GM21576 (cell line): Measurements from ENCODE around the gene AEBP1.

Experiments used
- ATAC-seq: cut with Tn5 transposase; IDR thresholded peaks from one replicate; pipeline ENCODE4 v1.9.1; 2021; ENCODE audit warnings: mild to moderate bottlenecking, moderate library complexity; ENCODE audit not compliant: unreplicated experiment

Gene AEBP1

DNA sequence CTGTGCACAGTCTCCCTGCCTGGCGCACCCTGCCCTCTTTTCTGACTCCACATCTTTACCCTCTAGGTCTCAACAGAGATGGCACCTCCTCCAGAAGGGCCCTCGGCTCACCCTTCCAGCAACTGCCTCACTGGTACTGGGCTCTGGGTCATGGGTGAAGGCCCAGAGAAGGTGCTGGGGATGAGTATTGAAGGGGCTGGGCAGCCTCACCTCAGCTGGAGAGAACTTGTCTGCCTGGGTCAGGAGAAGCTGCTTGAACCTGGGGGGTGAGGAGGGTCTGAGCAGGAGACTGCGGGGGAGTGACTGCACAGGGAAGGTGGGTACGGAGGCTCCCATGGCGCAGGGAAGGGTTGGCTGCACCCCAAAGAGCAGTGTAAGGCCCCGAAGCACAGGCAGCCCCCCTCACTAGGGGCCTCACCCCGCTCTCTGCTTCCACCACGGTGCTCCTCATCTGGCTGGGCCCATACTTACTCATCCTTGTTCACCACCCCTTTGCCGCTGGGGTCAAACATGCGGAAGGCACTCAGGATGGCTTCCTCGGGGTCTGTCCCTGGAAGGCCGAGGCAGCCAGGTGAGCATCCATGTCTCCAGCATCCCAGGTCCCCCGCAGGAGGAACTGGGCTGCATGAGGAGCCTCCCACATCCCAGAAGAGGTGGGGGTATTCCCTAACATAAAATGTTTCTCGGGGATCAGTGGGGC lies 35.3 kb downstream of the AEBP1 start:
- no peak for ATAC-seq

GRCh38 chr7:44140341-44140740 lies 36.2 kb downstream of the AEBP1 start:
- ATAC-seq, result no peak

GRCh38 chr7:44141221-44141850 lies 37.2 kb downstream of the AEBP1 start, which contains the start of gene MYL7:
TSS of gene MYL7 (minus strand) at chr7:44141332. CDS start at chr7:44141305, 27 bp downstream.
- no peak for ATAC-seq

DNA sequence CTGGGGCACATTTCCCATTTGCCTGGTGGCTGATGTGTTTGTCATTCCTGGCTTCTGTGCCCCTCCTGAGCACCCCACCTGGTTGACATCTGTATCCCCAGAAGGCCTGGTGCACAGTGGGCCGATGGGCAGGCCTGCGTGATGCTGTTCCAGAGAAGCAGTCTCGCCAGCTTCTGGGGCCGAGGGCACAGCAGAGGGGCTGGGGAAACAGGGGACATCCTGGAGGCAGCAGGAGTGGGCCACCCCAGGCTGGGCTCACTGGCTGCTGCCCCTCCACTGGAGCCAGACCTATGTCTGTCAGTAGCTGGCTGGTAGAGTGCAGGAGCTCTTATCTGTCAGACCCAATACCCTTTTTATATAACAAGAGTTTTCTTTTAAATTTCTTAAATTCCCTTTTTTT lies 37.9 kb downstream of the AEBP1 start:
- ATAC-seq, result no peak

GRCh38 chr7:44143646-44144250 lies 39.6 kb downstream of the AEBP1 start:
- ATAC-seq, result no peak

- no peak for ATAC-seq
Measured at GRCh38 chr7:44144426-44144967, 40.4 kb downstream of the AEBP1 start.

GRCh38 chr7:44144968-44145478 lies 40.9 kb downstream of the AEBP1 start:
- ATAC-seq, result no peak

DNA sequence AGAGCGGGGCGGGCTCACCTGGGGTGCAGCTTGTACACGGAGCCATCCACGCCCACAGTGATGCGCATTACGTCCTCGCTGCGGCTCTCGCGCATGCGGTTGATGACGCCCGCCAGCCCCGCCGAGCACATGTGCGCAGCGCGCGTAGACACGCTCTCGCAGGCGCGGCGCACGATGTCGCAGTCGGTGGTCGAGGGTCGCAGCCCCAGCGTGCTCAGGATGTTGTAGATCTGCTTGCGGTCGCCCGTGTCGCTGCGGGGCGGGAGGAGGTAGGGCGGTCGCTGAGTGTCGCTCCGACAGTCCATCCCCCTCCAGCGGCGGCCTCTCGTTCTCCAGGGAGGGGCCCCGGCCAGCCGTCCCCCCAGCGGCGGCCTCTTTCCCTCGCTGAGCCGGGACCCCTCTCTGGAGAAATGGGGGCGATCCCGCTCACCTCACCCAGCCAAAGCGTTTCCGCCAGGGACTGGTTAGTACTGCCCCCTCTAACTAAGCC lies 41.4 kb downstream of the AEBP1 start:
- ATAC-seq, result no peak

DNA sequence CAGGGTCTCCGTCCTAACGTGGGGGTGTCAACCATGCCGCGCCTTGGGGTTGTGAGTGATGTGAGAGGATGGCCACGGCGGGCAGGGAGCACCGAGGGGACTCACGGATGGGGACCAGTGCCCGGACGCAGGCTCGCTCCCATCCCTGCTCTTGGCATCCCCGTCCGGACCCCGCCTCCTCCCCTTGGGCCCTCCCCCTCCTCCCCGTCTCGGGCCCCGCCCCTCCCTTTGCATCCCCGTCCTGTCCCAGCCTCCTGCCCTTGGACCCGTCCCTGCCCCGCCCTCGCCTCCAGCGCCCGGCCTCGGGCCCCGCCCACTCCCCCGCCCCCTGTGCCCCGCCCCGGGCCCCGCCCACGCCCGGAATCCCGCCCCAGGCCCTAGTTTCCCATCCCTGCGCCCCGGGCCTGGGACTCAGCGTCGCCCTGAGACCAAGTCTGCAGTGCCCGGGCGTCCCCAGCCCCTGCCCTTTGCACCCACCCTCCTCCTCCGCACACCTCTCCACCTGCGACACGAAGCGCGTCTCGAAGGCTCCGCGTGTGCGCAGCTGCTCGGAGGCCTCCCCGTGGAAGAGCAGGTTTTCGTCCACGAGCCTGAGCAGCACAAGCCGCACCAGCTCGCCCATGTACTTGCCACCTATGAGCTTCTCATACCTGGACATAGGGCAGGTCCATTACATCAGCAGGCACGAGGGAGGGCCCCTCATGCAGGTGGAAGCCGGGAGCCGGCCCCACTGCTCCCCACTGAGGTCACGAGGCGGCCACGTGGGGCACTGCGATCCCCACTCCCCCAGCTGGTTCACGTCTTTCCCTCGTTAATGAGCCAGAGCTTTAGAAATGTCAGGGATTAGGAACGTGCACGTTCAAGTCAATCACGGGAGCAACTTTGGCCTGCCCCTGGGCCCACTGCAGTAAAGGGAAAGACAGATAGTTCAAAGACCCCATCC lies 42.1 kb downstream of the AEBP1 start:
- no peak for ATAC-seq

- no peak for ATAC-seq
Measured at GRCh38 chr7:44147026-44147991, 43.2 kb downstream of the AEBP1 start.

DNA sequence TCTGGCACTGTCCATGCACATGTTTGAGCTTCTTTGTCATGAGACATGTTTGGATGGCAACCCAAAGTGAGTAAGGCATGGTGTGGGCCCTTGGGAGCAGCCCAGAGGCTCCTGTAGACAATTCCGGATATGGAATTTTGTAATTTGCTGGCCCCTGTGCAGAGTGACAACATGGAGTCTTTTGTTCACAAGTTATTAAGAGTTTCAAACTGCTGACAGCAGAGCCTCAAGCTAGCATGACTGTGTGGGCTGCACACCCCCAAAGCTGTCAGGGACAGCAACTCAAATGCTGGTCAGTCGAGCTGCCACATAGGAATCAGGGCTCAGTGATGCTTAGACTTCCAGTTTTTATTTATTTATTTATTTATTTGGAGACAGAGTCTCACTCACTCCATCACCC lies 44.0 kb downstream of the AEBP1 start:
- ATAC-seq, result no peak

DNA sequence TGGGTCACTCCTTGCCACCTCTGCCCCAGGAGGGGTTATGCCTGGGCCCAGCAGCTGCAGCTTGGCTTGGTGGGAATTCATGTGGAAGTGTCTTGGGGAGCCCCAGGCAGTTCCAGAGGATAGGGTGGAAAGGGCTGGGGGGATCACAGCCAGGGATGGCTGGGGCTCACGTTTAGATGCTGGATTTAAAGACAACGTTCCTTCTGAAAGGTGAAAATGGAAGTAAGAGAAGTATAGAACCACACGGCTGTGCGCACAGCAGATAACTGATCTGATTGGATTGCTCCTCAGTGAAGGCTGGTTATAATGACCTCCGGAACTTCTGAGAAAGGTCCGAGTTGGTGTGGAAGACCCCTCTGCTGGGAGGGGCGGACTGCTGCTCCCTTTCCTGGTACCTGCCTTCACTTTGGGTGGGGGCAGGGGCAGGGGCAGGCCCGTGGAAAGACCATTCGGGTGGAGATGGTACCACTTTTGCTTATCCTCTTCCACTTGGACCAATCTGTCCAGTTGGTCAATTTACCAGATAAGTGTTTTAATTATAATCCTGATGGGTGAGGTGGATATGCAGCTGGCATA lies 44.9 kb downstream of the AEBP1 start:
- ATAC-seq, result no peak

DNA sequence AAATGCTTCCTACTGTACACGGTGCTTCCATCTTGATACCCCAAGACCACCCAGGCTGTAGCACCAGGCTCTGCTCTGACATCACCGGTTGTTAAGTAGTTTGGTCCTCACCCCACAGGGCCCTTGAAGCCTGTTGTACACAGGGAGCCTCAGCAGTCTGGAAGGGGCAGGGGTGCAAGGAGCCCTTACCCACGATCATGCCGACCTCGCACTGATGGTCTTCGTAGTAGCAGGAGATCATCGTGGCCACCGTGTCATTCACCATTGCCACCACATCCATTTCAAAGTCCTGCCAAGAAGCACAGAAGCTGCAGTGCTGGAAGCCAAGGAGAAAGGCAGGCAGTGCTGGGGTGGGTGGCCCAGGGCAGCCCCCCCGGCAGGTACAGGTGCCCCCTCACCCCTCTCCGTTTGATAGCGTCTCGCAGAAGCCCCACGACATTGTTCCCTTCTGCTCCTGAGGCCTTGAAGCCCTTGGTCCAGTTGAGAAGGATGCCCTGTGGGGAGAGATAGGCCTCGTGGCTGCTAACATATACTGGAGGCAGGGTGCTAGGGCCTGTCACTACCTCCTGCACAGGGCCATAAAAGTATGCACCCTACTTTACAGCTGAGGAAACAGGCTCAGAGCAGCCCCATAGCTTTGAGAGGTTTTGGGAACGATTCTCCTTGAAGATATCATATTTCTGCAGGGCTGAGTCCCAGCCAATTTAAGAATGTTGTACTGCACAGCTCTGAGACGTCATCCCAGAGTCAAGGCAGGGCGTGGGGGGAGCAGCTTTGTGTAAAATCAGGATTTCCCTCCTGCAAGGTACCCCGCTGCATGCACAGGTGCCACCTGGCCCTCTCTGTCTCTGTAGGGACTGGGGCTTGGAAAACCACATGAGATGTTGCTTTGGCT lies 45.7 kb downstream of the AEBP1 start:
- ATAC-seq, result peak; percentile 10

DNA sequence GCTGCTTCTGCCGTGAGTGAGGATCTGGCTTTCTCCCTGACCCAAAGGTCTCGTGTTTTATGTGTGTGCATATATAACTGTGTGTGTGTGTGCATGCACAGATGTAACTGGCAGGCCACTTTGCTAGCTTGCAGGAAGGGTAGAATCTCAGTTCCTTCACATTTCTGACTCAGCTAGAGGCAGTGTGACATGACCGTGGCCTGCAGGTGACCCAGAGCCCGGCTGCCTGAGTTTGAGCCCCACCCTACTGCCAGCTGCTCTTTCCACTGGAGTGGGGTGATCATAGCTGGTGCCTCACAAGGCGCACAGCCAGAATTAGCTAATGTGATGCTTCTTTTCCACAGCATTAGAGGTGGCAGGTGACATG lies 46.3 kb downstream of the AEBP1 start:
- ATAC-seq, result peak; percentile 81

- ATAC-seq, result no peak
Measured at GRCh38 chr7:44150966-44151941, 47.1 kb downstream of the AEBP1 start.

DNA sequence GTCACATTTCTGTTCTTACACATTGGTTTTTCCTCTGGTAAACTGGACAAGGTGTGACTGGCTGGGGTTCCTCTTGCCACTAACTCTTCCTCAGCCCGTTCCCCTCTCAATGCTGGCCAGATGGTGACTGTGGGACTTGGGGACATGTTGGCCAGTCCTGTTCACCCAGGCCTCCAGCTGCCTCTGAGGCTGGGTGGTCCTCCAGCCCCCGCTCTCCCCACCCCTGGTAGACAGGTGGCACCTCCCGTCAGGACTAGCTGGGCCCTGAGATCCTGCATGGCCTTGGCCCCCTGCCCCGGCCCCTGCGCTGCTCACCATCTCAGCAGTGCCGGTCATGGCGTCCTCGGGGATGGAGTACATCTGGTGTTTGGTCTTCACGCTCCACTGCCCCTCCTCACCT lies 47.8 kb downstream of the AEBP1 start:
- ATAC-seq, result no peak
